Suprapubic skin (tissue), 3 donors: Measurements from ENCODE around the gene SEZ6L.

ENCODE experiments used
- CTCF ChIP-seq, 2 donors: fragments of 200-600 bp in 1 of 2; fragments of 450-650 bp in 1 of 2; sonication (generic) in 1 of 2; IDR thresholded peaks; one replicate each; pipeline ENCODE4 v1.5.1; 2016 to 2019; ENCODE audit warnings: antibody characterized with exemption in 2 of 2, mild to moderate bottlenecking in 1 of 2, moderate library complexity in 1 of 2
- POLR2A ChIP-seq, 2 donors: fragments of 450-650 bp; IDR thresholded peaks; one replicate each; pipeline ENCODE4 v1.6.1; 2017; ENCODE audit warnings: antibody characterized with exemption in 2 of 2, mild to moderate bottlenecking in 2 of 2, moderate library complexity in 2 of 2

- TF ChIP-seq CTCF (IDR thresholded peaks at IDR 0.05) (no peak), POLR2A (IDR thresholded peaks at IDR 0.05) (no peak)
Measured at GRCh38 chr22:26127556-26127955, 41.7 kb upstream of the SEZ6L start.
